ENCODE results near the gene EFCAB12.
"Not testable (repeated sequence)": the region's sequence is repeated elsewhere in the genome, so short reads cannot be mapped to it uniquely, and the experiment has no call there.

Gene EFCAB12

GRCh38 chr3:129391583-129391982 lies 36.9 kb downstream of the EFCAB12 start:
- DNase-seq: not testable (repeated sequence)

- no peak for DNase-seq
Measured at GRCh38 chr3:129389572-129389937, 38.9 kb downstream of the EFCAB12 start.

GRCh38 chr3:129388791-129389571 lies 39.5 kb downstream of the EFCAB12 start:
- not testable (repeated sequence) for DNase-seq

GRCh38 chr3:129387487-129387886 lies 40.9 kb downstream of the EFCAB12 start:
- no peak for DNase-seq

- DNase-seq: no peak
Measured at GRCh38 chr3:129386984-129387383, 41.5 kb downstream of the EFCAB12 start.

GRCh38 chr3:129385507-129385906 lies 42.9 kb downstream of the EFCAB12 start:
- DNase-seq: not testable (repeated sequence)

GRCh38 chr3:129384594-129385323 lies 43.7 kb downstream of the EFCAB12 start:
- no peak for DNase-seq

- not testable (repeated sequence) for DNase-seq
Measured at GRCh38 chr3:129384103-129384502, 44.3 kb downstream of the EFCAB12 start.

GRCh38 chr3:129383292-129383860 lies 45.1 kb downstream of the EFCAB12 start:
- peak; percentile 42 to 46 for DNase-seq

GRCh38 chr3:129382366-129382765 lies 46.1 kb downstream of the EFCAB12 start:
- no peak for DNase-seq

- no peak for DNase-seq
Measured at GRCh38 chr3:129379582-129380358, 48.7 kb downstream of the EFCAB12 start.

- DNase-seq: no peak
Measured at GRCh38 chr3:129378949-129379348, 49.5 kb downstream of the EFCAB12 start.

- DNase-seq: no peak
Measured at GRCh38 chr3:129377615-129378014, 50.8 kb downstream of the EFCAB12 start.

GRCh38 chr3:129375099-129375498 lies 53.3 kb downstream of the EFCAB12 start:
- DNase-seq: no peak

- no peak for DNase-seq
Measured at GRCh38 chr3:129371041-129371826, 57.2 kb downstream of the EFCAB12 start.

- no peak for DNase-seq
Measured at GRCh38 chr3:129370248-129370964, 58.0 kb downstream of the EFCAB12 start.

- DNase-seq: no peak
Measured at GRCh38 chr3:129369711-129370110, 58.7 kb downstream of the EFCAB12 start.

- DNase-seq: no peak
Measured at GRCh38 chr3:129367821-129368220, 60.6 kb downstream of the EFCAB12 start.

GRCh38 chr3:129366312-129366831 lies 62.1 kb downstream of the EFCAB12 start:
- DNase-seq: no peak

- DNase-seq: no peak
Measured at GRCh38 chr3:129365296-129366136, 62.9 kb downstream of the EFCAB12 start.
